Osteoblast (primary cell): ENCODE results near the gene SLC23A1. TPM values are rescaled to one million over a fixed set of nuclear protein-coding genes. Genes with fewer than 3 reads are reported as not detected.

Experiments
- DNase-seq: peaks from one replicate; pipeline ENCODE4 v3.0.0; 2011; ENCODE audit warnings: low spot score, mixed read lengths; ENCODE audit not compliant: insufficient read length; ENCODE audit errors: missing footprints
- H2AFZ ChIP-seq: 2 replicates; pipeline ENCODE4 v1.6.0; 2011; ENCODE audit warnings: mild to moderate bottlenecking, low read length
- H3K27ac ChIP-seq: 2 replicates; pipeline ENCODE4 v1.5.1; 2011; ENCODE audit warnings: mild to moderate bottlenecking, low read depth, low read length, moderate library complexity
- H3K27me3 ChIP-seq: 2 replicates; pipeline ENCODE4 v1.6.0; 2012; ENCODE audit warnings: mild to moderate bottlenecking, control low read depth, inconsistent platforms, low read length, moderate library complexity; ENCODE audit not compliant: insufficient read depth
- H3K36me3 ChIP-seq: 2 replicates; pipeline ENCODE4 v1.5.1; 2011; ENCODE audit warnings: mild to moderate bottlenecking, low read length, control low read depth, moderate library complexity; ENCODE audit not compliant: insufficient read depth
- H3K4me1 ChIP-seq: 2 replicates; pipeline ENCODE4 v1.5.1; 2011; ENCODE audit warnings: mild to moderate bottlenecking, low read length, control low read depth, moderate library complexity; ENCODE audit not compliant: insufficient read depth
- H3K4me2 ChIP-seq: 2 replicates; pipeline ENCODE4 v1.6.0; 2011; ENCODE audit warnings: mild to moderate bottlenecking, low read length; ENCODE audit not compliant: insufficient read depth
- H3K4me3 ChIP-seq: fragments of 200-600 bp; sonication (generic); 3 replicates; pipeline ENCODE4 v1.5.1; 2012; ENCODE audit warnings: mild to moderate bottlenecking, low read length, inconsistent platforms; ENCODE audit not compliant: insufficient read depth
- H3K79me2 ChIP-seq: 2 replicates; pipeline ENCODE4 v1.6.0; 2012; ENCODE audit warnings: mild to moderate bottlenecking, low read length, control low read depth, inconsistent platforms; ENCODE audit not compliant: insufficient read depth
- H3K9me3 ChIP-seq: 2 replicates; pipeline ENCODE4 v1.5.1; 2011; ENCODE audit warnings: low read depth, low read length, control low read depth
- H4K20me1 ChIP-seq: 2 replicates; pipeline ENCODE4 v1.6.0; 2012; ENCODE audit warnings: mild to moderate bottlenecking, low read length, control low read depth; ENCODE audit not compliant: insufficient read depth
- CTCF ChIP-seq: IDR thresholded peaks from 2 replicates; pipeline ENCODE4 v1.5.1; 2011; ENCODE audit warnings: mild to moderate bottlenecking, low read depth, low read length, moderate library complexity; ENCODE audit errors: extremely low read depth
- total RNA-seq: library from RNA; depleted of rRNA; stranded (reverse); fragments of >200 nt; gene quantifications from 2 replicates; pipeline ENCODE4 v1.2.3, GENCODE V29; 2012

Gene SLC23A1
- total RNA-seq, 1 donor: not detected

- no peak overlapping the region for H3K4me2 ChIP-seq
- peaks cover 13% of the 10 kb centered on the region for H3K4me1 ChIP-seq
- H3K27me3 ChIP-seq: no peaks in the 10 kb centered on the region
- no peak overlapping the region for H3K27ac ChIP-seq
- H2AFZ ChIP-seq: no peak overlapping the region
- no peaks in the 10 kb centered on the region for H3K9me3 ChIP-seq
- H3K79me2 ChIP-seq: no peaks in the 10 kb centered on the region
- no peaks in the 10 kb centered on the region for H3K36me3 ChIP-seq
- no peak for TF ChIP-seq CTCF
- H4K20me1 ChIP-seq: no peaks in the 10 kb centered on the region
- DNase-seq: no peak
- H3K4me3 ChIP-seq: no peak overlapping the region
These were observed 23.9 kb upstream of the SLC23A1 start for GRCh38 chr5:139406963-139407362.

DNA sequence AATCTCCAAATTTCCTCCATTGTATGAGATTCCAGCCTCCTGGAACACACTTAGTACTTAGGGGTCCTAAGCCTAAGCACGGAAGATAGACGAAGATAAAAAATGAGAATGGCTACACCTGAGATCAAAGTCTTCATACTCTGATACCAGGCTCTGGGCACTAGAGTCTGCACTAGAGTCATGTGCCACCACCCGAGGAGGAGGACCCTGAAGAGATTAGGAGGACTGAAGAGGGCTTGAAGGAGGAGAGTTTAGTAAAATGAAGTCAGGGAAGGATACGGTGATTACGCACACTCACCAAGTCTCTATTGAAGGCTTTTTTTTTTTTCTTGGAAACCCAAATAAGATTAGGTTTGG, 21.4 kb upstream of the SLC23A1 start:
- no peak for TF ChIP-seq CTCF
- Histone ChIP-seq H3K4me2 (peak overlapping the region; percentile 98), H3K9me3 (no peaks in the 10 kb centered on the region), H3K4me1 (peaks cover 13% of the 10 kb centered on the region), H3K27ac (peak overlapping the region; percentile 91), H3K36me3 (no peaks in the 10 kb centered on the region), H3K4me3 (peak overlapping the region; percentile 77), H3K79me2 (no peaks in the 10 kb centered on the region), H4K20me1 (no peaks in the 10 kb centered on the region), H3K27me3 (no peaks in the 10 kb centered on the region), H2AFZ (peak overlapping the region; percentile 97)
- no peak for DNase-seq

DNA sequence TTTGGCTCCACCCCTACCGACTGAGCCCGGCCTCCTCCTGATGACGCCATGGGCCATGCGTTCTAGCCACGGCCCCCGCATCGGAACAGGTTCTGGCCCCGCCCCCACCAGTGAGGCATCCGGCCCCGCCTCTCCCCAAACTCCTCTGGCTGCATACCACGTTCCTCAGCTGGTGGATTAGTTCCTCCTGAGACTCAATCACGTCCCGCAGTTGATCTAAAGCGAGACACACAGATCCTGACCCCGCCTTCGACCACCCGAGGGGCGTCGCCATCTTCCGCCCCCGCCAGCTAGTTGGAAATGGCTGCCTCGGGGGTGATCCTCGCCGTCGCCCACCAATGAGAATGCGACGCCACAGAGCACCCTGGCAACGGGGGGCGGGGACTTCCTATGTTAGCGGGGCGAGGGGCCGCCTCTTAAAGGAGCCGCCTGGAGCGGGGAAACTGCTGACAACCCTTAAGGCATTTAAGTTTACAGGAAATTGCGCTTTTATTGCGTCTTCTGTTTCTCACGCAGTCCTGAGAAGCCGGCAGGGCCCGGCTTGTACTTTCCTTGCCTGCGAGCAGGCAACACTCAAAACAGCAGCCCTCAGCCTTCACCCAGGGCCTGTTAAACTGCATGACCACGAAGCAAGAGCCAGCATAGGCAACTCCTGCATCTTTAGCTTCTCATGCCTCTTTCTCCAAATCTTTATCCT, 20.8 kb upstream of the SLC23A1 start, which contains the start of gene SPATA24:
SPATA24 (minus strand) TSS at position 303 of the 697 bp plus-strand sequence; CDS start at position 274, 29 bp downstream.
- DNase-seq: peak; percentile 99
- no peaks in the 10 kb centered on the region for H4K20me1 ChIP-seq
- H2AFZ ChIP-seq: peak within 1 kb of the TSS; percentile 97
- TF ChIP-seq CTCF: no peak
- H3K4me3 ChIP-seq: peak within 1 kb of the TSS; percentile 77
- H3K9me3 ChIP-seq: no peaks in the 10 kb centered on the region
- H3K4me2 ChIP-seq: peak within 1 kb of the TSS; percentile 98
- H3K27ac ChIP-seq: peak within 1 kb of the TSS; percentile 91
- H3K4me1 ChIP-seq: peaks cover 13% of the 10 kb centered on the region
- H3K27me3 ChIP-seq: no peaks in the 10 kb centered on the region
- H3K79me2 ChIP-seq: no peaks in the 10 kb centered on the region
- H3K36me3 ChIP-seq: no peaks in the 10 kb centered on the region

GRCh38 chr5:139403418-139403786, 20.3 kb upstream of the SLC23A1 start:
- H3K4me1 ChIP-seq: peaks cover 13% of the 10 kb centered on the region
- H4K20me1 ChIP-seq: no peaks in the 10 kb centered on the region
- H3K4me2 ChIP-seq: peak overlapping the region; percentile 98
- H3K36me3 ChIP-seq: no peaks in the 10 kb centered on the region
- TF ChIP-seq CTCF: no peak
- H3K27ac ChIP-seq: peak overlapping the region; percentile 91
- no peak for DNase-seq
- no peaks in the 10 kb centered on the region for H3K27me3 ChIP-seq
- H3K79me2 ChIP-seq: no peaks in the 10 kb centered on the region
- no peaks in the 10 kb centered on the region for H3K9me3 ChIP-seq
- H2AFZ ChIP-seq: peak overlapping the region; percentile 97
- peak overlapping the region; percentile 77 for H3K4me3 ChIP-seq
